ENCODE data around the gene COL5A1.

DNA sequence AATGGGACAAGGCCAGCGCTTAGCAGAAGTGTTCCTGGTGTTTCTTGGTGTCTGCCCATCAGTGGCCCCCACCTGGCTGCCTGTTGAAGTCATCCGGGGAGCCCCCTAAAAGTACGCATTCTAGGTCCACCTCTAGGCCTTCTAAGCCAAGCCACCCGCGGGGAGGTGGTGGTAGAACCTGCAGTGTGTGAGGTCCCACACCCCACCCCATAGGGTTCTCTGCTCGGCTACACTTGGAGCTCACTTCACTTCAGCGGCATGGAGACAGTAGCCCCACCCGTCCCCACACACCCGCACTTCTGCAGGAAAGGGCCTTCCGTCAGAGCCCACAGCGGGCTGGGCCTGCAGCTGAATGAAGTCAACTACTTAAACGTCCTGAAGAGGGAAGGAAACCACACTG is 209.4 kb downstream of the COL5A1 start:
- no peak for TF ChIP-seq EZH2phosphoT487 (IDR thresholded peaks at IDR 0.05; ENCODE audit: borderline replicate concordance, low read length)
- no peak for TF ChIP-seq EZH2 (IDR thresholded peaks at IDR 0.05; ENCODE audit: low read length, unreplicated experiment)
